Sigmoid colon (tissue), 3 donors: Measurements from ENCODE around the gene MLH3.

Experiments
- POLR2A ChIP-seq, 2 donors: fragments of 450-650 bp; IDR thresholded peaks; one replicate each; pipeline ENCODE4 v1.6.1; 2016; ENCODE audit warnings: antibody characterized with exemption in 2 of 2, mild to moderate bottlenecking in 2 of 2, moderate library complexity in 2 of 2
- TF ChIP-seq, protein P1 (sequence below), 4 experiments: fragments of 450-650 bp in 3 of 4; fragments of 200-600 bp in 1 of 4; IDR thresholded peaks; one replicate each; pipeline ENCODE4 v1.5.1; 2016 to 2019; ENCODE audit warnings: antibody characterized with exemption in 4 of 4, mild to moderate bottlenecking in 3 of 4, moderate library complexity in 2 of 4

GRCh38 chr14:74976264-74977113, 74.8 kb downstream of the MLH3 start:
- TF ChIP-seq, protein P1, sequence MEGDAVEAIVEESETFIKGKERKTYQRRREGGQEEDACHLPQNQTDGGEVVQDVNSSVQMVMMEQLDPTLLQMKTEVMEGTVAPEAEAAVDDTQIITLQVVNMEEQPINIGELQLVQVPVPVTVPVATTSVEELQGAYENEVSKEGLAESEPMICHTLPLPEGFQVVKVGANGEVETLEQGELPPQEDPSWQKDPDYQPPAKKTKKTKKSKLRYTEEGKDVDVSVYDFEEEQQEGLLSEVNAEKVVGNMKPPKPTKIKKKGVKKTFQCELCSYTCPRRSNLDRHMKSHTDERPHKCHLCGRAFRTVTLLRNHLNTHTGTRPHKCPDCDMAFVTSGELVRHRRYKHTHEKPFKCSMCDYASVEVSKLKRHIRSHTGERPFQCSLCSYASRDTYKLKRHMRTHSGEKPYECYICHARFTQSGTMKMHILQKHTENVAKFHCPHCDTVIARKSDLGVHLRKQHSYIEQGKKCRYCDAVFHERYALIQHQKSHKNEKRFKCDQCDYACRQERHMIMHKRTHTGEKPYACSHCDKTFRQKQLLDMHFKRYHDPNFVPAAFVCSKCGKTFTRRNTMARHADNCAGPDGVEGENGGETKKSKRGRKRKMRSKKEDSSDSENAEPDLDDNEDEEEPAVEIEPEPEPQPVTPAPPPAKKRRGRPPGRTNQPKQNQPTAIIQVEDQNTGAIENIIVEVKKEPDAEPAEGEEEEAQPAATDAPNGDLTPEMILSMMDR (IDR thresholded peaks at IDR 0.05) = no peak
- TF ChIP-seq POLR2A (IDR thresholded peaks at IDR 0.05) = no peak
